Stomach (tissue), 9 donors: Measurements from ENCODE around the gene GSPT1. TPM values are rescaled to one million over a fixed set of nuclear protein-coding genes. Genes with fewer than 3 reads are reported as not detected.
A peak's percentile ranks its signal among the peaks of the same experiment; 100 is the strongest.

Source experiments
- DNase-seq, 2 donors: peaks; one replicate each; pipeline versions ENCODE4 v3.0.0 to v3.0.0-alpha.2; 2013 to 2019
- H3K27ac ChIP-seq, 5 donors: fragments of 200-600 bp in 4 of 5; sonication (generic) in 4 of 5; one replicate each; pipeline ENCODE4 v1.5.1; 2013 to 2019; ENCODE audit warnings: mild to moderate bottlenecking in 1 of 5, moderate library complexity in 1 of 5
- H3K27me3 ChIP-seq, 3 donors: fragments of 200-600 bp; sonication (generic); one replicate each; pipeline ENCODE4 v1.5.1; 2017 to 2019; ENCODE audit warnings: mixed run types in 1 of 3
- H3K36me3 ChIP-seq, 4 donors: fragments of 200-600 bp; sonication (generic); 1 replicate in 3 of 4; 2 replicates in 1 of 4; pipeline ENCODE4 v1.5.1; 2016 to 2019
- H3K4me1 ChIP-seq, 4 donors: fragments of 200-600 bp; sonication (generic); one replicate each; pipeline ENCODE4 v1.5.1; 2016 to 2019
- H3K4me3 ChIP-seq, 4 donors: fragments of 200-600 bp; sonication (generic) in 3 of 4; one replicate each; pipeline ENCODE4 v1.5.1; 2016 to 2019; ENCODE audit warnings: mild to moderate bottlenecking in 1 of 4
- H3K9me3 ChIP-seq, 4 donors: fragments of 200-600 bp; sonication (generic); one replicate each; pipeline ENCODE4 v1.5.1; 2016 to 2019
- CTCF ChIP-seq, 7 experiments: fragments of 450-650 bp in 4 of 7; fragments of 200-600 bp in 3 of 7; sonication (generic) in 3 of 7; IDR thresholded peaks; one replicate each; pipeline ENCODE4 v1.5.1; 2016 to 2019; ENCODE audit warnings: antibody characterized with exemption in 7 of 7, control low read depth in 2 of 7, mild to moderate bottlenecking in 1 of 7
- EP300 ChIP-seq: sonication (generic); formaldehyde crosslinking; IDR thresholded peaks from one replicate; pipeline ENCODE4 v1.6.1; 2017; ENCODE audit warnings: antibody characterized with exemption
- POLR2A ChIP-seq, 4 donors: fragments of 450-650 bp; IDR thresholded peaks; one replicate each; pipeline ENCODE4 v1.6.1; 2016; ENCODE audit warnings: antibody characterized with exemption in 4 of 4, control low read depth in 2 of 4, mild to moderate bottlenecking in 1 of 4, moderate library complexity in 1 of 4
- POLR2AphosphoS5 ChIP-seq, 3 donors: sonication (generic); formaldehyde crosslinking; IDR thresholded peaks; one replicate each; pipeline ENCODE4 v1.6.1; 2016; ENCODE audit warnings: antibody characterized with exemption in 3 of 3
- WGBS, 5 donors: extraction: QIAGEN DNeasy Blood & Tissue Kit in 3 of 5; methylation state at CpG; one replicate each; pipeline versions ENCODE4 v1.1.5 to v1.1.7; 2013 to 2018; 5-methylcytosine and 5-hydroxymethylcytosine counted together
- intact Hi-C: fragments of 100-400 bp; cut with DNase I; formaldehyde crosslinking; loops from one replicate; pipeline ENCODE4 v1.15.1; 2023; ENCODE audit warnings: low total_unique reads
- polyA plus RNA-seq, 3 donors: library from polyadenylated mRNA; stranded (reverse); fragments of 200-250 nt; gene quantifications; one replicate each; pipeline ENCODE4 v1.2.3, GENCODE V29; 2013
- total RNA-seq, 5 donors: library from RNA; depleted of rRNA; stranded (reverse); fragments of >200 nt; gene quantifications; one replicate each; pipeline versions ENCODE4 v1.1.0 to v1.2.3, GENCODE V29; 2014 to 2016
- donor health status: healthy with polysubstance abuse.
- donor health status: Bipolar disorder and iron deficiency.
- donor health status: healthy.

The GSPT1 gene
- total and polyA plus RNA-seq, 8 donors, result 28.0 to 73.2 (median 46.9) TPM

GRCh38 chr16:11896486-11897176 lies 19.1 kb downstream of the GSPT1 start:
- Histone ChIP-seq H3K4me1 (peaks cover 0 to 47% (median 29%) of the 10 kb centered on the region in 4 donors), H3K36me3 (peaks cover 24 to 57% (median 51%) of the 10 kb centered on the region in 4 donors), H3K27me3 (no peaks in the 10 kb centered on the region), H3K9me3 (no peaks in the 10 kb centered on the region), H3K27ac (peak overlapping the region in 1 of 5 donors; percentile 47), H3K4me3 (no peak overlapping the region)
- no peak for DNase-seq
- TF ChIP-seq EP300, result no peak
- TF ChIP-seq POLR2AphosphoS5 (IDR thresholded peaks at IDR 0.05), result peak in 1 of 3 donors; percentile 14
- WGBS, 5 donors, result 73 to 84% (median 77%) methylated on average over 5 of the region's 5 CpGs
- intact Hi-C loops, result no loop called here

- TF ChIP-seq CTCF (IDR thresholded peaks at IDR 0.05) (no peak), POLR2AphosphoS5 (IDR thresholded peaks at IDR 0.05) (no peak), EP300 (no peak), POLR2A (IDR thresholded peaks at IDR 0.05) (no peak)
- H3K9me3 ChIP-seq, result no peaks in the 10 kb centered on the region
- 87 to 100% (median 95%) methylated on average over 2 of the region's 2 CpGs for WGBS, 5 donors
- H3K27ac ChIP-seq, result no peak overlapping the region
- H3K36me3 ChIP-seq, result peaks cover 32 to 87% (median 82%) of the 10 kb centered on the region in 4 donors
- no peak for DNase-seq
- intact Hi-C loops, result no loop called here
- H3K4me1 ChIP-seq, result peaks cover 0 to 28% (median 13%) of the 10 kb centered on the region in 4 donors
- no peaks in the 10 kb centered on the region for H3K27me3 ChIP-seq
- H3K4me3 ChIP-seq, result no peak overlapping the region
Measured at GRCh38 chr16:11893571-11893970, 22.2 kb downstream of the GSPT1 start.

GRCh38 chr16:11892761-11893160 lies 23.0 kb downstream of the GSPT1 start:
- peaks cover 0 to 22% (median 10%) of the 10 kb centered on the region in 4 donors for H3K4me1 ChIP-seq
- H3K36me3 ChIP-seq, result peaks cover 38 to 95% (median 90%) of the 10 kb centered on the region in 4 donors
- no peaks in the 10 kb centered on the region for H3K27me3 ChIP-seq
- intact Hi-C loops, result no loop called here
- H3K4me3 ChIP-seq, result no peak overlapping the region
- 72 to 94% (median 78%) methylated on average over 4 of the region's 4 CpGs for WGBS, 5 donors
- no peak overlapping the region for H3K27ac ChIP-seq
- DNase-seq, result no peak
- H3K9me3 ChIP-seq, result no peaks in the 10 kb centered on the region
- TF ChIP-seq EP300 (no peak), POLR2A (IDR thresholded peaks at IDR 0.05) (no peak), POLR2AphosphoS5 (IDR thresholded peaks at IDR 0.05) (no peak), CTCF (IDR thresholded peaks at IDR 0.05) (no peak)

GRCh38 chr16:11890231-11890965 lies 25.4 kb downstream of the GSPT1 start:
- 82 to 90% (median 89%) methylated on average over 5 of the region's 5 CpGs for WGBS, 5 donors
- no peak overlapping the region for H3K4me3 ChIP-seq
- H3K36me3 ChIP-seq, result peaks cover 51 to 100% (median 98%) of the 10 kb centered on the region in 4 donors
- no peak for DNase-seq
- H3K27ac ChIP-seq, result no peak overlapping the region
- intact Hi-C loops, result no loop called here
- no peaks in the 10 kb centered on the region for H3K4me1 ChIP-seq
- TF ChIP-seq CTCF (IDR thresholded peaks at IDR 0.05), result no peak
- TF ChIP-seq POLR2A (IDR thresholded peaks at IDR 0.05), result no peak
- no peak for TF ChIP-seq EP300
- TF ChIP-seq POLR2AphosphoS5 (IDR thresholded peaks at IDR 0.05), result no peak
- H3K9me3 ChIP-seq, result no peaks in the 10 kb centered on the region
- H3K27me3 ChIP-seq, result no peaks in the 10 kb centered on the region
